Frontal cortex (tissue), 4 donors: ENCODE data around the gene RCVRN. TPM values are rescaled to one million over a fixed set of nuclear protein-coding genes. Genes with fewer than 3 reads are reported as not detected.

Source experiments
- DNase-seq, 2 donors: peaks; one replicate each; pipeline ENCODE4 v3.0.0; 2012; ENCODE audit warnings: low spot score in 2 of 2
- FAIRE-seq: peaks from 2 replicates; lab custom pipeline; 2012; peaks lifted over from hg19 to GRCh38; lab: Jason Lieb, UNC
- total RNA-seq: library from RNA; depleted of rRNA; stranded (reverse); fragments of >200 nt; gene quantifications from one replicate; pipeline ENCODE4 v1.2.3, GENCODE V29; 2014
- donor health status: control.
- donor health status: control.
- donor health status: control.

RCVRN gene
- total RNA-seq, 1 donor from 2014 or later, result under 0.01 TPM

GRCh38 chr17:9862949-9863348, 42.1 kb downstream of the RCVRN start:
- FAIRE-seq (no peak), DNase-seq (no peak)

DNA sequence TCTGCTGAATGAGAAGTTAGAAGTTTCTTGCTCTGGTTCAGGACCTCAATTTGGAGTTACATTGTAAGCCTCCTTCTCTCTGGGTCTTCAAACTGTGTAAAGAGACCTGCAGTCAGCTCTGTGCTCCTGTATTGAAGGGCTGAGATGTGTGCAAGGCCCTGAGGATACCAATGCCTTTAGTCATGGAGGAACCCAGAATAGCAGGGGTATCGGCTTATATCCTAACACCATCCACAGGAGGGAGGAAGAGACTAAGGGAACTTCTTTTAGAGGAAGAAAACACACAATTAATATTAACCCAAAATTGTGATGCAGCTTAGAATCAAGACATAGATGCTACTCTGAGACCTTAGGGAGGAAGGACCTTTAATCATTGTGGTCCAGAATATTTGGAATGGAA, 42.9 kb downstream of the RCVRN start:
- FAIRE-seq, result no peak

GRCh38 chr17:9860851-9861250, 44.2 kb downstream of the RCVRN start:
- no peak for FAIRE-seq
- no peak for DNase-seq

More for the DNA sequence above, 42.9 kb downstream of the RCVRN start:
- DNase-seq, result no peak

GRCh38 chr17:9859781-9860180, 45.3 kb downstream of the RCVRN start:
- DNase-seq, result no peak
- no peak for FAIRE-seq

GRCh38 chr17:9855036-9855435, 50.0 kb downstream of the RCVRN start:
- no peak for FAIRE-seq
- DNase-seq, result no peak

DNA sequence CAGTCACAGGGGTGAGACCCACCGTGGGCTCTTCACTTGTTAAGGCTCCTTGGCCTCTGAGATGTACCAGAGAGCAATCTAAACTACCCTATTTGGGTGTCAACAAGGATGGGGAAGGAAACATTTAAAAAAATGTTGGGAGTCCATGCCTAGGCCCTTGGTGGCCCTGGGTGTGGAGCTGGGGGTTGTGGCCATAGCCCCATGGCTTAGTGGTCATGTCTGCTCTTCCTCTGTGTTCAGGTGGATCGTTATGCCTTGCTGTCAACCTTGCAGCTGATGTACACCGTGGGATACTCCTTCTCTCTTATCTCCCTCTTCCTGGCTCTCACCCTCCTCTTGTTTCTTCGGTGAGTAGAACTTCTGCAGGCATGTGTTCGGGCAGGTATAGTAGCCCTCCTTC, 50.8 kb downstream of the RCVRN start:
- no peak for FAIRE-seq
- DNase-seq, result no peak

GRCh38 chr17:9850151-9850550, 54.9 kb downstream of the RCVRN start:
- DNase-seq (no peak), FAIRE-seq (no peak)

Other genes starting within 250 kb of the RCVRN start
- not detected for gene DHRS7C, start 113.7 kb downstream of the RCVRN start, total RNA-seq
- gene GSG1L2, start 83.2 kb downstream of the RCVRN start, total RNA-seq, result not detected
- not detected for gene GLP2R, start 79.3 kb downstream of the RCVRN start, total RNA-seq